PC-9 (cell line): ENCODE results near the gene SEMA7A. TPM values are rescaled to one million over a fixed set of nuclear protein-coding genes. Genes with fewer than 3 reads are reported as not detected.

Experiments
- BruUV-seq: library from RNA; stranded (reverse); fragments of 400-500 nt; replicated peaks from 2 replicates; lab custom pipeline; 2021; lab: Mats Ljungman, UMichigan
- CTCF ChIA-PET: fragments of 300-600 bp; sonication (Branson Sonifier 250); formaldehyde crosslinking; loops from one replicate; lab custom pipeline; 2022; ENCODE audit warnings: antibody characterized with exemption; lab: Charles Lee
- POLR2A ChIA-PET: fragments of 300-600 bp; sonication (Branson Sonifier 250); formaldehyde crosslinking; loops from one replicate; lab custom pipeline; 2022; ENCODE audit warnings: antibody characterized with exemption; ENCODE audit not compliant: unreplicated experiment; lab: Charles Lee
- DNase-seq, 2 experiments: peaks; one replicate each; pipeline versions ENCODE4 v3.0.0 to v3.0.0-alpha.2; 2015 to 2022; ENCODE audit warnings: mixed read lengths in 1 of 2
- H2AFZ ChIP-seq: fragments of 200-600 bp; sonication (generic); 2 replicates; pipeline ENCODE4 v1.8.1; 2017; ENCODE audit warnings: antibody characterized with exemption
- H3F3A ChIP-seq: fragments of 200-600 bp; sonication (generic); 2 replicates; pipeline ENCODE4 v1.8.1; 2017; ENCODE audit warnings: antibody characterized with exemption, mild to moderate bottlenecking, low read depth; ENCODE audit not compliant: insufficient read depth
- H3K27ac ChIP-seq: fragments of 200-600 bp; sonication (generic); 2 replicates; pipeline ENCODE4 v1.6.1; 2016; ENCODE audit warnings: mixed run types
- H3K27me3 ChIP-seq: fragments of 200-600 bp; sonication (generic); 2 replicates; pipeline ENCODE4 v1.6.1; 2016; ENCODE audit warnings: low read depth, mixed run types; ENCODE audit not compliant: insufficient read depth
- H3K36me3 ChIP-seq: fragments of 200-600 bp; sonication (generic); 2 replicates; pipeline ENCODE4 v1.6.1; 2016; ENCODE audit warnings: low read depth, mixed run types
- H3K4me1 ChIP-seq: fragments of 200-600 bp; sonication (generic); replicated peaks from 2 replicates; pipeline ENCODE4 v1.6.1; 2016; ENCODE audit warnings: mixed run types; ENCODE audit not compliant: insufficient read depth
- H3K4me2 ChIP-seq: fragments of 200-600 bp; sonication (generic); 2 replicates; pipeline ENCODE4 v1.6.1; 2017; ENCODE audit warnings: mixed run types
- H3K4me3 ChIP-seq: fragments of 200-600 bp; sonication (generic); 2 replicates; pipeline ENCODE4 v1.6.1; 2016; ENCODE audit warnings: mixed run types
- H3K79me2 ChIP-seq: fragments of 200-600 bp; sonication (generic); 2 replicates; pipeline ENCODE4 v1.6.1; 2017; ENCODE audit warnings: low read depth, mixed run types
- H3K9me2 ChIP-seq: fragments of 200-600 bp; sonication (generic); 2 replicates; pipeline ENCODE4 v1.8.1; 2017; ENCODE audit warnings: mild to moderate bottlenecking; ENCODE audit not compliant: insufficient read depth
- H3K9me3 ChIP-seq: fragments of 200-600 bp; sonication (generic); 2 replicates; pipeline ENCODE4 v1.8.1; 2016; ENCODE audit warnings: low read depth; ENCODE audit not compliant: insufficient read depth
- H4K20me1 ChIP-seq: fragments of 200-600 bp; sonication (generic); 2 replicates; pipeline ENCODE4 v1.8.1; 2017; ENCODE audit not compliant: insufficient read depth
- CTCF ChIP-seq: fragments of 200-600 bp; sonication (generic); conservative IDR thresholded peaks from 2 replicates; pipeline ENCODE4 v1.6.1; 2017; ENCODE audit warnings: mixed run types, antibody characterized with exemption, mild to moderate bottlenecking, moderate library complexity
- EZH2 ChIP-seq: fragments of 200-600 bp; sonication (generic); IDR thresholded peaks from 2 replicates; pipeline ENCODE4 v1.8.0; 2017; ENCODE audit warnings: antibody characterized with exemption, low read depth
- intact Hi-C: fragments of 100-400 bp; cut with micrococcal nuclease; formaldehyde crosslinking; loops from one replicate; pipeline ENCODE4 v1.10.0; 2022; ENCODE audit not compliant: unreplicated experiment
- total RNA-seq: library from RNA; stranded (reverse); gene quantifications from 2 replicates; pipeline ENCODE4 v1.2.3, GENCODE V29; 2021

Gene SEMA7A
- total RNA-seq, 1 experiment from 2014 or later: 8.3 TPM

GRCh38 chr15:74417670-74418069 lies 16.1 kb downstream of the SEMA7A start:
- ChIA-PET POLR2A (no interaction called here), CTCF (interaction anchor here (0.6 kb wide), 1 partner anchor 20 kb away, joined by 3 read pairs; no protein-coding TSS in a partner anchor)
- no peaks in the 10 kb centered on the region for H3K9me2 ChIP-seq
- DNase-seq: no peak
- no TSS peak for BruUV-seq
- H3K27me3 ChIP-seq: no peaks in the 10 kb centered on the region
- H3K27ac ChIP-seq: no peak overlapping the region
- peaks cover 31% of the 10 kb centered on the region for H3K79me2 ChIP-seq
- no peaks in the 10 kb centered on the region for H3K9me3 ChIP-seq
- peaks cover 17% of the 10 kb centered on the region for H3F3A ChIP-seq
- H4K20me1 ChIP-seq: no peaks in the 10 kb centered on the region
- peaks cover 36% of the 10 kb centered on the region for H3K4me1 ChIP-seq
- TF ChIP-seq CTCF (no peak), EZH2 (no peak)
- no peaks in the 10 kb centered on the region for H3K36me3 ChIP-seq
- intact Hi-C loops: no loop called here
- no peak overlapping the region for H2AFZ ChIP-seq
- no peak overlapping the region for H3K4me2 ChIP-seq
- no peak overlapping the region for H3K4me3 ChIP-seq

- DNase-seq: no peak
- no peak for TF ChIP-seq CTCF
- no peak for TF ChIP-seq EZH2
- H3K36me3 ChIP-seq: no peaks in the 10 kb centered on the region
- H3K9me2 ChIP-seq: no peaks in the 10 kb centered on the region
- no peak overlapping the region for H3K4me3 ChIP-seq
- BruUV-seq: no TSS peak
- peaks cover 31% of the 10 kb centered on the region for H3K4me1 ChIP-seq
- POLR2A ChIA-PET: no interaction called here
- no peaks in the 10 kb centered on the region for H3K27me3 ChIP-seq
- CTCF ChIA-PET: no interaction called here
- H3K27ac ChIP-seq: no peak overlapping the region
- H4K20me1 ChIP-seq: no peaks in the 10 kb centered on the region
- H2AFZ ChIP-seq: no peak overlapping the region
- peaks cover 31% of the 10 kb centered on the region for H3K79me2 ChIP-seq
- intact Hi-C loops: no loop called here
- no peak overlapping the region for H3K4me2 ChIP-seq
- peaks cover 13% of the 10 kb centered on the region; the same call in 1 of the 2 replicates for H3F3A ChIP-seq
- H3K9me3 ChIP-seq: no peaks in the 10 kb centered on the region
Observed at GRCh38 chr15:74417225-74417624, 16.5 kb downstream of the SEMA7A start.

- BruUV-seq: no TSS peak
- CTCF ChIA-PET: no interaction called here
Observed at GRCh38 chr15:74415966-74416916, 17.5 kb downstream of the SEMA7A start.

More at GRCh38 chr15:74415966-74416916, 17.5 kb downstream of the SEMA7A start:
- Histone ChIP-seq H3K4me3 (no peak overlapping the region), H2AFZ (no peak overlapping the region), H3K9me2 (no peaks in the 10 kb centered on the region), H3K27ac (no peak overlapping the region), H4K20me1 (no peaks in the 10 kb centered on the region), H3K4me1 (peaks cover 21% of the 10 kb centered on the region), H3F3A (peaks cover 9% of the 10 kb centered on the region; the same call in 1 of the 2 replicates), H3K36me3 (no peaks in the 10 kb centered on the region), H3K4me2 (no peak overlapping the region), H3K9me3 (no peaks in the 10 kb centered on the region), H3K27me3 (no peaks in the 10 kb centered on the region), H3K79me2 (peaks cover 25% of the 10 kb centered on the region)
- TF ChIP-seq CTCF: no peak
- no peak for TF ChIP-seq EZH2
- POLR2A ChIA-PET: no interaction called here
- intact Hi-C loops: no loop called here
- no peak for DNase-seq
